HepG2 (cell line): ENCODE data around the gene BPIFB6. TPM values are rescaled to one million over a fixed set of nuclear protein-coding genes. Genes with fewer than 3 reads are reported as not detected.
A peak's percentile ranks its signal among the peaks of the same experiment; 100 is the strongest.

ENCODE experiments used
- CCAR2 ChIP-seq: fragments of 200-400 bp; formaldehyde crosslinking; optimal IDR thresholded peaks from 2 replicates; pipeline ENCODE3; 2018; ENCODE audit warnings: low read depth, mild to moderate bottlenecking, low read length, moderate library complexity
- CEBPB ChIP-seq: IDR thresholded peaks from 2 replicates; pipeline ENCODE4 v1.6.1; 2011; ENCODE audit warnings: low read depth, low read length, improper control_type of control experiment, borderline replicate concordance
- EP300 ChIP-seq, 3 experiments: sonication (generic) in 1 of 3; formaldehyde crosslinking in 1 of 3; IDR thresholded peaks; 2 replicates each; pipeline versions ENCODE4 v1.5.1 to v1.6.1; 2011 to 2020; ENCODE audit warnings: low read depth in 2 of 3, low read length in 2 of 3, borderline replicate concordance in 1 of 3, improper control_type of control experiment in 1 of 3, mild to moderate bottlenecking in 1 of 3, missing genetic modification reagents in 1 of 3, moderate library complexity in 1 of 3
- MAFF ChIP-seq: IDR thresholded peaks from 2 replicates; pipeline ENCODE4 v1.6.1; 2011; ENCODE audit warnings: low read depth, low read length, improper control_type of control experiment
- MTA3 ChIP-seq: sonication (generic); formaldehyde crosslinking; IDR thresholded peaks from 2 replicates; pipeline ENCODE4 v1.4.0; 2020; ENCODE audit warnings: missing genetic modification reagents
- NPAS2 ChIP-seq: sonication (generic); formaldehyde crosslinking; IDR thresholded peaks from 2 replicates; pipeline ENCODE4 v1.8.0; 2022; ENCODE audit warnings: mild to moderate bottlenecking, missing genetic modification reagents, borderline replicate concordance
- RNF2 ChIP-seq: fragments of 450-650 bp; conservative IDR thresholded peaks from 2 replicates; pipeline ENCODE4 v1.6.1; 2016; ENCODE audit warnings: low read depth
- SAFB2 ChIP-seq: sonication (generic); formaldehyde crosslinking; IDR thresholded peaks from 2 replicates; pipeline ENCODE4 v1.5.1; 2020; ENCODE audit warnings: missing genetic modification reagents, low read depth, mild to moderate bottlenecking, borderline replicate concordance
- SNRNP70 ChIP-seq: fragments of 200-400 bp; formaldehyde crosslinking; IDR thresholded peaks from 2 replicates; pipeline ENCODE4 v1.6.1; 2017; ENCODE audit warnings: mild to moderate bottlenecking, low read depth, low read length, moderate library complexity
- SP5 ChIP-seq: IDR thresholded peaks from 2 replicates; pipeline ENCODE4 v1.6.1; 2016; ENCODE audit warnings: low read depth, borderline replicate concordance
- TP53 ChIP-seq: sonication (generic); formaldehyde crosslinking; conservative IDR thresholded peaks from 2 replicates; pipeline ENCODE4 v1.4.0; 2020; ENCODE audit warnings: missing genetic modification reagents
- U2AF1 ChIP-seq: fragments of 200-400 bp; formaldehyde crosslinking; optimal IDR thresholded peaks from 2 replicates; pipeline ENCODE3; 2017; ENCODE audit warnings: mild to moderate bottlenecking, low read depth, low read length
- ZNF367 ChIP-seq: sonication (generic); formaldehyde crosslinking; IDR thresholded peaks from 2 replicates; pipeline ENCODE4 v1.4.0; 2020; ENCODE audit warnings: missing genetic modification reagents, borderline replicate concordance
- ZNF460 ChIP-seq: sonication (generic); formaldehyde crosslinking; IDR thresholded peaks from 2 replicates; pipeline ENCODE4 v1.5.1; 2020; ENCODE audit warnings: missing genetic modification reagents, mild to moderate bottlenecking, borderline replicate concordance
- ZNF607 ChIP-seq: sonication (generic); formaldehyde crosslinking; IDR thresholded peaks from 2 replicates; pipeline ENCODE4 v1.5.1; 2020; ENCODE audit warnings: missing genetic modification reagents, mild to moderate bottlenecking, borderline replicate concordance
- ZNF629 ChIP-seq: sonication (generic); formaldehyde crosslinking; conservative IDR thresholded peaks from 2 replicates; pipeline ENCODE4 v1.5.0; 2020; ENCODE audit warnings: missing genetic modification reagents
- polyA plus RNA-seq, 8 experiments: library from polyadenylated mRNA; depleted of rRNA in 3 of 8; stranded (reverse) in 7 of 8; unstranded in 1 of 8; fragments of >200 nt; fragmentation: Illumina TruSeq in 4 of 8; extraction: Trizol in 4 of 8; gene quantifications; 2 replicates each; pipeline versions ENCODE4 v1.2.1 to v1.2.3, GENCODE V29; 2011 to 2016; ENCODE audit warnings: low read depth in 4 of 8, missing spikeins in 1 of 8, mixed read lengths in 1 of 8; ENCODE audit not compliant: insufficient read depth in 1 of 8
- total RNA-seq, 5 experiments: library from RNA; depleted of rRNA; stranded (reverse); fragments of >200 nt; fragmentation: Illumina TruSeq; extraction: Trizol; gene quantifications; 2 replicates each; pipeline ENCODE4 v1.2.3, GENCODE V29; 2016; ENCODE audit warnings: low read depth in 1 of 5
- TF ChIP-seq, protein P1 (sequence below): sonication (generic); formaldehyde crosslinking; IDR thresholded peaks from 2 replicates; pipeline ENCODE4 v1.4.0; 2020; ENCODE audit warnings: missing genetic modification reagents, mild to moderate bottlenecking, borderline replicate concordance
- TF ChIP-seq, protein P2 (sequence below): sonication (generic); formaldehyde crosslinking; IDR thresholded peaks from 2 replicates; pipeline ENCODE4 v1.4.0; 2020; ENCODE audit warnings: missing genetic modification reagents
- TF ChIP-seq, protein P3 (sequence below): fragments of 450-650 bp; IDR thresholded peaks from 2 replicates; pipeline ENCODE4 v1.6.1; 2017
- TF ChIP-seq, protein P4 (sequence below): sonication (generic); formaldehyde crosslinking; IDR thresholded peaks from 2 replicates; pipeline ENCODE4 v1.5.0; 2020; ENCODE audit warnings: missing genetic modification reagents
- TF ChIP-seq, protein P5 (sequence below): sonication (generic); formaldehyde crosslinking; IDR thresholded peaks from 2 replicates; pipeline ENCODE4 v1.4.0; 2020; ENCODE audit warnings: mild to moderate bottlenecking, missing genetic modification reagents

Gene BPIFB6
- total and polyA plus RNA-seq, 2 of the 13 experiments (the other 11 are each of a cell fraction or from before 2014, with no cell fraction given) = 0.13 to 1.7 TPM

DNA sequence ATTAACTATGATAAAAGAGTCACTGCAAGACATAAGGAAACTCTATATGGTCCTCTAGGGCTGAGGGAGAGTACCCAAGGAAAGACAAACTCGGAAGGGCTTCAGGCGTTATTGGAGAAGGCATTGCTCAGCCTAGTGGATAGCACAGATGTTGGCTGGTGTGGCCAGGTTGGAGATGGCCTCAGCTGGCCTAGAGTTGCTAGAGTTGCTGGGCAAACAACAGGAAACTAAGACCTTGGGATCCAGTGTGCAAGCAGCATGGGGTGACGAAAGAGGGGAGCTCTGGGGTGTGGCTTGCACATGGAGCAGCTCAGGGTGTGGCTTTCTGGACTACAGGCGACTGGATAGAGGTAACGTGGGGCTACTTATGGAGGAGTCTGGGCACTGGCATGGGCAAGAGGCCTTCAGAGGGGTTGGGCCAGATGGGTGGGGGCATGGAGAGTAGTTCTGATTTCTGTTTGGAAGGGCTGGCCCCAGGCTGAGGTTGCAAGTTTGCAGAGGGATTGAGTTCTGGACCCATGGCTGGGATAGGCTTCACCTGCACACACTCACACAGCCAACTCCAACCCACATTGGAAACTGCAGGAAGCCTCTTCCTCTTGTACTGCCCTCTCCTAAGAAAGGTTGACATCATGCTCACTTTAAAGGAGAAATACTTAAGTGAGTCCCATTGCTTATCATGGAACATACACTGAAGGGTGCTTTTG is 5.2 kb upstream of the BPIFB6 start (continued):
- TF ChIP-seq, protein P1, sequence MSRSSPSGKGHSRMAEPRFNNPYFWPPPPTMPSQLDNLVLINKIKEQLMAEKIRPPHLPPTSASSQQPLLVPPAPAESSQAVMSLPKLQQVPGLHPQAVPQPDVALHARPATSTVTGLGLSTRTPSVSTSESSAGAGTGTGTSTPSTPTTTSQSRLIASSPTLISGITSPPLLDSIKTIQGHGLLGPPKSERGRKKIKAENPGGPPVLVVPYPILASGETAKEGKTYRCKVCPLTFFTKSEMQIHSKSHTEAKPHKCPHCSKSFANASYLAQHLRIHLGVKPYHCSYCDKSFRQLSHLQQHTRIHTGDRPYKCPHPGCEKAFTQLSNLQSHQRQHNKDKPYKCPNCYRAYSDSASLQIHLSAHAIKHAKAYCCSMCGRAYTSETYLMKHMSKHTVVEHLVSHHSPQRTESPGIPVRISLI (CRISPR knock-in tag) = no peak
- no peak for TF ChIP-seq ZNF367
- TF ChIP-seq, protein P2, sequence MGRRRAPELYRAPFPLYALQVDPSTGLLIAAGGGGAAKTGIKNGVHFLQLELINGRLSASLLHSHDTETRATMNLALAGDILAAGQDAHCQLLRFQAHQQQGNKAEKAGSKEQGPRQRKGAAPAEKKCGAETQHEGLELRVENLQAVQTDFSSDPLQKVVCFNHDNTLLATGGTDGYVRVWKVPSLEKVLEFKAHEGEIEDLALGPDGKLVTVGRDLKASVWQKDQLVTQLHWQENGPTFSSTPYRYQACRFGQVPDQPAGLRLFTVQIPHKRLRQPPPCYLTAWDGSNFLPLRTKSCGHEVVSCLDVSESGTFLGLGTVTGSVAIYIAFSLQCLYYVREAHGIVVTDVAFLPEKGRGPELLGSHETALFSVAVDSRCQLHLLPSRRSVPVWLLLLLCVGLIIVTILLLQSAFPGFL (CRISPR knock-in tag) = no peak
- no peak for TF ChIP-seq ZNF607 (CRISPR knock-in tag)
- no peak for TF ChIP-seq MAFF
- TF ChIP-seq NPAS2 (CRISPR knock-in tag) = no peak
- no peak for TF ChIP-seq RNF2
- TF ChIP-seq, protein P3, sequence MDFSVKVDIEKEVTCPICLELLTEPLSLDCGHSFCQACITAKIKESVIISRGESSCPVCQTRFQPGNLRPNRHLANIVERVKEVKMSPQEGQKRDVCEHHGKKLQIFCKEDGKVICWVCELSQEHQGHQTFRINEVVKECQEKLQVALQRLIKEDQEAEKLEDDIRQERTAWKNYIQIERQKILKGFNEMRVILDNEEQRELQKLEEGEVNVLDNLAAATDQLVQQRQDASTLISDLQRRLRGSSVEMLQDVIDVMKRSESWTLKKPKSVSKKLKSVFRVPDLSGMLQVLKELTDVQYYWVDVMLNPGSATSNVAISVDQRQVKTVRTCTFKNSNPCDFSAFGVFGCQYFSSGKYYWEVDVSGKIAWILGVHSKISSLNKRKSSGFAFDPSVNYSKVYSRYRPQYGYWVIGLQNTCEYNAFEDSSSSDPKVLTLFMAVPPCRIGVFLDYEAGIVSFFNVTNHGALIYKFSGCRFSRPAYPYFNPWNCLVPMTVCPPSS = no peak
- TF ChIP-seq SP5 (CRISPR knock-in tag) = peak; percentile 51; the same call in 1 of the 2 replicates
- no peak for TF ChIP-seq MTA3 (CRISPR knock-in tag)
- TF ChIP-seq TP53 (CRISPR knock-in tag) = no peak
- TF ChIP-seq ZNF629 (CRISPR knock-in tag) = peak; percentile 37; the same call in 1 of the 2 replicates
- TF ChIP-seq, protein P4, sequence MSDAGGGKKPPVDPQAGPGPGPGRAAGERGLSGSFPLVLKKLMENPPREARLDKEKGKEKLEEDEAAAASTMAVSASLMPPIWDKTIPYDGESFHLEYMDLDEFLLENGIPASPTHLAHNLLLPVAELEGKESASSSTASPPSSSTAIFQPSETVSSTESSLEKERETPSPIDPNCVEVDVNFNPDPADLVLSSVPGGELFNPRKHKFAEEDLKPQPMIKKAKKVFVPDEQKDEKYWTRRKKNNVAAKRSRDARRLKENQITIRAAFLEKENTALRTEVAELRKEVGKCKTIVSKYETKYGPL (CRISPR knock-in tag) = no peak
- peak; percentile 87 for TF ChIP-seq SNRNP70
- TF ChIP-seq CEBPB = peak; percentile 58; the same call in 1 of the 2 replicates
- peak in 1 of 2 experiments; percentile 9; a peak in 1 of 4 replicates for TF ChIP-seq EP300 (IDR thresholded peaks at IDR 0.05; ENCODE audit: low read depth in 2 of 2, low read length in 2 of 2)
- TF ChIP-seq EP300 (CRISPR knock-in tag; IDR thresholded peaks at IDR 0.05; ENCODE audit: borderline replicate concordance) = no peak
- TF ChIP-seq CCAR2 = no peak
- TF ChIP-seq U2AF1 = no peak
- TF ChIP-seq ZNF460 (CRISPR knock-in tag) = no peak
- TF ChIP-seq, protein P5, sequence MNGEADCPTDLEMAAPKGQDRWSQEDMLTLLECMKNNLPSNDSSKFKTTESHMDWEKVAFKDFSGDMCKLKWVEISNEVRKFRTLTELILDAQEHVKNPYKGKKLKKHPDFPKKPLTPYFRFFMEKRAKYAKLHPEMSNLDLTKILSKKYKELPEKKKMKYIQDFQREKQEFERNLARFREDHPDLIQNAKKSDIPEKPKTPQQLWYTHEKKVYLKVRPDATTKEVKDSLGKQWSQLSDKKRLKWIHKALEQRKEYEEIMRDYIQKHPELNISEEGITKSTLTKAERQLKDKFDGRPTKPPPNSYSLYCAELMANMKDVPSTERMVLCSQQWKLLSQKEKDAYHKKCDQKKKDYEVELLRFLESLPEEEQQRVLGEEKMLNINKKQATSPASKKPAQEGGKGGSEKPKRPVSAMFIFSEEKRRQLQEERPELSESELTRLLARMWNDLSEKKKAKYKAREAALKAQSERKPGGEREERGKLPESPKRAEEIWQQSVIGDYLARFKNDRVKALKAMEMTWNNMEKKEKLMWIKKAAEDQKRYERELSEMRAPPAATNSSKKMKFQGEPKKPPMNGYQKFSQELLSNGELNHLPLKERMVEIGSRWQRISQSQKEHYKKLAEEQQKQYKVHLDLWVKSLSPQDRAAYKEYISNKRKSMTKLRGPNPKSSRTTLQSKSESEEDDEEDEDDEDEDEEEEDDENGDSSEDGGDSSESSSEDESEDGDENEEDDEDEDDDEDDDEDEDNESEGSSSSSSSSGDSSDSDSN (CRISPR knock-in tag) = peak; percentile 57; the same call in 1 of the 2 replicates
- no peak; the same call in 1 of the 2 replicates for TF ChIP-seq SAFB2 (CRISPR knock-in tag)
